ENCODE data around the gene RAB3IL1. TPM values are rescaled to one million over a fixed set of nuclear protein-coding genes. Genes with fewer than 3 reads are reported as not detected.

The RAB3IL1 gene
- total and polyA plus RNA-seq, 2 donors (not counting 1 experiment from before 2014, with no cell fraction given), result 9.6 to 13.4 TPM

GRCh38 chr11:61912530-61912898, 4.9 kb downstream of the RAB3IL1 start:
- Histone ChIP-seq H3K79me2 (ENCODE audit: control insufficient read depth, insufficient read depth, low read length) (no peaks in the 10 kb centered on the region), H4K20me1 (ENCODE audit: control insufficient read depth, extremely low read depth, insufficient read depth, low read length) (no peaks in the 10 kb centered on the region), H3K9me3 (ENCODE audit: control insufficient read depth, insufficient read depth, low read depth, low read length) (no peaks in the 10 kb centered on the region), H3K36me3 (ENCODE audit: control insufficient read depth, insufficient read depth, low read length) (no peaks in the 10 kb centered on the region), H3K4me2 (ENCODE audit: extremely low read depth, insufficient read depth, low read length) (no peak overlapping the region), H3K9ac (ENCODE audit: insufficient read depth, low read length) (no peak overlapping the region), H3K27ac (ENCODE audit: insufficient read depth, low read length) (no peak overlapping the region), H3K27me3 (ENCODE audit: control insufficient read depth, insufficient read depth, low read length) (no peaks in the 10 kb centered on the region), H3K4me3 (replicated peaks in 1 of 4; ENCODE audit: control extremely low read depth in 1 of 4, insufficient read depth in 1 of 4, low read depth in 3 of 4, low read length in 4 of 4) (no peak overlapping the region), H3K4me1 (ENCODE audit: control insufficient read depth, extremely low read depth, insufficient read depth, low read length) (no peaks in the 10 kb centered on the region), H2AFZ (ENCODE audit: low read length) (no peak overlapping the region)
- no peak for DNase-seq (ENCODE audit: low read depth in 2 of 2)
- TF ChIP-seq CTCF (conservative IDR thresholded peaks at IDR 0.05 in 1 of 2, IDR thresholded peaks at IDR 0.05 in 1 of 2; ENCODE audit: low read depth in 1 of 2, low read length in 2 of 2), result no peak
- no peak for TF ChIP-seq EZH2 (IDR thresholded peaks at IDR 0.05; ENCODE audit: low read length, missing control alignments)

GRCh38 chr11:61911701-61912529, 5.5 kb downstream of the RAB3IL1 start:
- Histone ChIP-seq H2AFZ (ENCODE audit: low read length) (no peak overlapping the region), H3K36me3 (ENCODE audit: control insufficient read depth, insufficient read depth, low read length) (no peaks in the 10 kb centered on the region), H3K79me2 (ENCODE audit: control insufficient read depth, insufficient read depth, low read length) (no peaks in the 10 kb centered on the region), H3K9me3 (ENCODE audit: control insufficient read depth, insufficient read depth, low read depth, low read length) (no peaks in the 10 kb centered on the region), H3K4me1 (ENCODE audit: control insufficient read depth, extremely low read depth, insufficient read depth, low read length) (no peaks in the 10 kb centered on the region), H3K27ac (ENCODE audit: insufficient read depth, low read length) (no peak overlapping the region), H4K20me1 (ENCODE audit: control insufficient read depth, extremely low read depth, insufficient read depth, low read length) (no peaks in the 10 kb centered on the region), H3K4me3 (replicated peaks in 1 of 4; ENCODE audit: control extremely low read depth in 1 of 4, insufficient read depth in 1 of 4, low read depth in 3 of 4, low read length in 4 of 4) (no peak overlapping the region), H3K4me2 (ENCODE audit: extremely low read depth, insufficient read depth, low read length) (no peak overlapping the region), H3K9ac (ENCODE audit: insufficient read depth, low read length) (no peak overlapping the region), H3K27me3 (ENCODE audit: control insufficient read depth, insufficient read depth, low read length) (no peaks in the 10 kb centered on the region)
- TF ChIP-seq EZH2 (IDR thresholded peaks at IDR 0.05; ENCODE audit: low read length, missing control alignments) (no peak), CTCF (conservative IDR thresholded peaks at IDR 0.05 in 1 of 2, IDR thresholded peaks at IDR 0.05 in 1 of 2; ENCODE audit: low read depth in 1 of 2, low read length in 2 of 2) (no peak)
- DNase-seq (ENCODE audit: low read depth in 2 of 2), result no peak

GRCh38 chr11:61911128-61911700, 6.2 kb downstream of the RAB3IL1 start:
- no peak overlapping the region for H3K27ac ChIP-seq (ENCODE audit: insufficient read depth, low read length)
- H3K9me3 ChIP-seq (ENCODE audit: control insufficient read depth, insufficient read depth, low read depth, low read length), result no peaks in the 10 kb centered on the region
- H3K79me2 ChIP-seq (ENCODE audit: control insufficient read depth, insufficient read depth, low read length), result no peaks in the 10 kb centered on the region
- no peaks in the 10 kb centered on the region for H3K27me3 ChIP-seq (ENCODE audit: control insufficient read depth, insufficient read depth, low read length)
- TF ChIP-seq CTCF (conservative IDR thresholded peaks at IDR 0.05 in 1 of 2, IDR thresholded peaks at IDR 0.05 in 1 of 2; ENCODE audit: low read depth in 1 of 2, low read length in 2 of 2), result no peak
- no peak overlapping the region for H3K9ac ChIP-seq (ENCODE audit: insufficient read depth, low read length)
- H3K36me3 ChIP-seq (ENCODE audit: control insufficient read depth, insufficient read depth, low read length), result peaks cover 1% of the 10 kb centered on the region
- H4K20me1 ChIP-seq (ENCODE audit: control insufficient read depth, extremely low read depth, insufficient read depth, low read length), result no peaks in the 10 kb centered on the region
- no peak for DNase-seq (ENCODE audit: low read depth in 2 of 2)
- H3K4me3 ChIP-seq (replicated peaks in 1 of 4; ENCODE audit: control extremely low read depth in 1 of 4, insufficient read depth in 1 of 4, low read depth in 3 of 4, low read length in 4 of 4), result no peak overlapping the region
- H3K4me1 ChIP-seq (ENCODE audit: control insufficient read depth, extremely low read depth, insufficient read depth, low read length), result no peaks in the 10 kb centered on the region
- no peak overlapping the region for H3K4me2 ChIP-seq (ENCODE audit: extremely low read depth, insufficient read depth, low read length)
- no peak overlapping the region for H2AFZ ChIP-seq (ENCODE audit: low read length)
